HAP-1 (cell line): ENCODE data around the gene CLDN9.

Experiments used
- DNase-seq, 2 experiments: peaks; one replicate each; pipeline ENCODE4 v3.0.0-alpha.2; 2016 to 2020; ENCODE audit warnings: low spot score in 2 of 2
- H3K27me3 ChIP-seq: fragments of 250-450 bp; sonication (Bioruptor Pico); 2 replicates; pipeline ENCODE4 v1.5.1; 2020; ENCODE audit warnings: low read depth, mild to moderate bottlenecking, moderate library complexity
- H3K36me3 ChIP-seq: fragments of 250-450 bp; sonication (Bioruptor Pico); replicated peaks from 2 replicates; pipeline ENCODE4 v1.5.1; 2020; ENCODE audit warnings: mild to moderate bottlenecking
- H3K4me1 ChIP-seq: fragments of 250-450 bp; sonication (Bioruptor Pico); 2 replicates; pipeline ENCODE4 v1.5.1; 2020; ENCODE audit warnings: mild to moderate bottlenecking
- H3K4me3 ChIP-seq: fragments of 250-450 bp; sonication (Bioruptor Pico); 2 replicates; pipeline ENCODE4 v1.5.1; 2020; ENCODE audit warnings: mild to moderate bottlenecking, moderate library complexity
- H3K9me3 ChIP-seq: fragments of 250-450 bp; sonication (Bioruptor Pico); 2 replicates; pipeline ENCODE4 v1.5.1; 2020; ENCODE audit warnings: mild to moderate bottlenecking, moderate library complexity
- in situ Hi-C: fragments of 300-500 bp; cut with MboI; formaldehyde crosslinking; loops from 3 replicates; pipeline ENCODE4 v1.14.3; 2020; ENCODE audit warnings: low sequenced_read_pairs, inconsistent platforms, mixed read lengths

CLDN9 gene

GRCh38 chr16:2992383-2993081, 20.2 kb upstream of the CLDN9 start:
- Histone ChIP-seq H3K27me3 (peaks cover 3% of the 10 kb centered on the region; the same call in 1 of the 2 replicates), H3K36me3 (no peaks in the 10 kb centered on the region), H3K4me3 (no peak overlapping the region), H3K9me3 (no peaks in the 10 kb centered on the region), H3K4me1 (no peaks in the 10 kb centered on the region)
- no peak for DNase-seq
- in situ Hi-C loops = no loop called here

GRCh38 chr16:2996298-2996697, 16.4 kb upstream of the CLDN9 start:
- H3K9me3 ChIP-seq = no peaks in the 10 kb centered on the region
- no peaks in the 10 kb centered on the region for H3K36me3 ChIP-seq
- H3K4me1 ChIP-seq = no peaks in the 10 kb centered on the region
- DNase-seq = no peak
- in situ Hi-C loops = no loop called here
- H3K27me3 ChIP-seq = peaks cover 3% of the 10 kb centered on the region; the same call in 1 of the 2 replicates
- H3K4me3 ChIP-seq = no peak overlapping the region

- Histone ChIP-seq H3K36me3 (no peaks in the 10 kb centered on the region), H3K9me3 (no peaks in the 10 kb centered on the region), H3K27me3 (peaks cover 3% of the 10 kb centered on the region; the same call in 1 of the 2 replicates), H3K4me3 (no peak overlapping the region), H3K4me1 (peaks cover 2% of the 10 kb centered on the region)
- in situ Hi-C loops = no loop called here
- DNase-seq = no peak
Measured at GRCh38 chr16:2999929-3000328, 12.8 kb upstream of the CLDN9 start.

GRCh38 chr16:3000540-3000939, 12.2 kb upstream of the CLDN9 start:
- no peak for DNase-seq
- H3K36me3 ChIP-seq = no peaks in the 10 kb centered on the region
- peaks cover 4% of the 10 kb centered on the region for H3K4me1 ChIP-seq
- H3K27me3 ChIP-seq = peaks cover 3% of the 10 kb centered on the region; the same call in 1 of the 2 replicates
- in situ Hi-C loops = no loop called here
- no peak overlapping the region for H3K4me3 ChIP-seq
- no peaks in the 10 kb centered on the region for H3K9me3 ChIP-seq

- no peaks in the 10 kb centered on the region for H3K9me3 ChIP-seq
- H3K27me3 ChIP-seq = peaks cover 3% of the 10 kb centered on the region; the same call in 1 of the 2 replicates
- in situ Hi-C loops = no loop called here
- DNase-seq = no peak
- H3K4me1 ChIP-seq = peaks cover 4% of the 10 kb centered on the region
- H3K4me3 ChIP-seq = no peak overlapping the region
- H3K36me3 ChIP-seq = no peaks in the 10 kb centered on the region
Measured at GRCh38 chr16:3001316-3001715, 11.4 kb upstream of the CLDN9 start.

- H3K9me3 ChIP-seq = no peaks in the 10 kb centered on the region
- in situ Hi-C loops = no loop called here
- peak overlapping the region; percentile 12 for H3K4me3 ChIP-seq
- no peaks in the 10 kb centered on the region for H3K36me3 ChIP-seq
- H3K4me1 ChIP-seq = peaks cover 18% of the 10 kb centered on the region
- no peaks in the 10 kb centered on the region for H3K27me3 ChIP-seq
- DNase-seq = peak; percentile 97 to 98
Measured at GRCh38 chr16:3003582-3004270, 9.0 kb upstream of the CLDN9 start.

GRCh38 chr16:3004319-3004718, 8.4 kb upstream of the CLDN9 start:
- in situ Hi-C loops = no loop called here
- no peaks in the 10 kb centered on the region for H3K9me3 ChIP-seq
- no peaks in the 10 kb centered on the region for H3K36me3 ChIP-seq
- H3K27me3 ChIP-seq = no peaks in the 10 kb centered on the region
- H3K4me3 ChIP-seq = no peak overlapping the region
- DNase-seq = peak in 1 of 2 experiments; percentile 39
- peaks cover 19% of the 10 kb centered on the region for H3K4me1 ChIP-seq

GRCh38 chr16:3004781-3005284, 7.9 kb upstream of the CLDN9 start:
- Histone ChIP-seq H3K9me3 (no peaks in the 10 kb centered on the region), H3K4me1 (peaks cover 19% of the 10 kb centered on the region)
- in situ Hi-C loops = no loop called here

GRCh38 chr16:3007059-3007956, 5.4 kb upstream of the CLDN9 start:
- Histone ChIP-seq H3K4me3 (no peak overlapping the region), H3K27me3 (no peaks in the 10 kb centered on the region), H3K9me3 (no peaks in the 10 kb centered on the region), H3K36me3 (no peaks in the 10 kb centered on the region), H3K4me1 (peaks cover 19% of the 10 kb centered on the region)
- no peak for DNase-seq
- in situ Hi-C loops = no loop called here

More at GRCh38 chr16:3004781-3005284, 7.9 kb upstream of the CLDN9 start:
- H3K27me3 ChIP-seq = no peaks in the 10 kb centered on the region
- H3K4me3 ChIP-seq = peak overlapping the region; percentile 37
- DNase-seq = peak in 1 of 2 experiments; percentile 51
- no peaks in the 10 kb centered on the region for H3K36me3 ChIP-seq

- DNase-seq = peak; percentile 62 to 74
- Histone ChIP-seq H3K27me3 (no peaks in the 10 kb centered on the region), H3K4me3 (no peak overlapping the region), H3K4me1 (peaks cover 19% of the 10 kb centered on the region), H3K9me3 (no peaks in the 10 kb centered on the region), H3K36me3 (no peaks in the 10 kb centered on the region)
- in situ Hi-C loops = no loop called here
Measured at GRCh38 chr16:3007957-3008689, 4.6 kb upstream of the CLDN9 start.

- Histone ChIP-seq H3K36me3 (no peaks in the 10 kb centered on the region), H3K4me1 (peaks cover 19% of the 10 kb centered on the region), H3K9me3 (no peaks in the 10 kb centered on the region), H3K27me3 (no peaks in the 10 kb centered on the region), H3K4me3 (no peak overlapping the region)
- no peak for DNase-seq
- in situ Hi-C loops = no loop called here
Measured at GRCh38 chr16:3008690-3009037, 4.1 kb upstream of the CLDN9 start.

GRCh38 chr16:3009568-3010390, 2.9 kb upstream of the CLDN9 start:
- H3K27me3 ChIP-seq = no peaks in the 10 kb centered on the region
- in situ Hi-C loops = no loop called here
- H3K4me3 ChIP-seq = no peak overlapping the region

More at GRCh38 chr16:3009568-3010390, 2.9 kb upstream of the CLDN9 start:
- Histone ChIP-seq H3K9me3 (no peaks in the 10 kb centered on the region), H3K36me3 (no peaks in the 10 kb centered on the region), H3K4me1 (peaks cover 19% of the 10 kb centered on the region)
- no peak for DNase-seq
